Parathyroid adenoma (tissue), 2 donors: ENCODE measurements around the gene PCBP2.
"Not testable (repeated sequence)": the region's sequence is repeated elsewhere in the genome, so short reads cannot be mapped to it uniquely, and the experiment has no call there.

ENCODE experiments used
- H2AFZ ChIP-seq: fragments of 300-600 bp; sonication (generic); one replicate; pipeline ENCODE4 v1.7.0; 2017; ENCODE audit warnings: antibody characterized with exemption, mild to moderate bottlenecking
- H3K27ac ChIP-seq: fragments of 300-600 bp; sonication (generic); one replicate; pipeline ENCODE4 v1.7.0; 2017
- H3K27me3 ChIP-seq: fragments of 300-600 bp; sonication (generic); one replicate; pipeline ENCODE4 v1.7.0; 2017; ENCODE audit warnings: low read length; ENCODE audit not compliant: control insufficient read depth, insufficient read depth
- H3K36me3 ChIP-seq: fragments of 300-600 bp; sonication (generic); one replicate; pipeline ENCODE4 v1.7.0; 2017; ENCODE audit warnings: low read length; ENCODE audit not compliant: control insufficient read depth, insufficient read depth
- H3K4me1 ChIP-seq: fragments of 300-600 bp; sonication (generic); one replicate; pipeline ENCODE4 v1.7.0; 2017; ENCODE audit warnings: control low read depth
- H3K4me2 ChIP-seq: fragments of 300-600 bp; sonication (generic); one replicate; pipeline ENCODE4 v1.7.0; 2017; ENCODE audit warnings: low read length
- H3K4me3 ChIP-seq: fragments of 300-600 bp; sonication (generic); one replicate; pipeline ENCODE4 v1.7.0; 2017; ENCODE audit warnings: low read depth, low read length
- H3K79me2 ChIP-seq: fragments of 300-600 bp; sonication (generic); one replicate; pipeline ENCODE4 v1.7.0; 2017; ENCODE audit warnings: control low read depth
- H3K9ac ChIP-seq: fragments of 300-600 bp; sonication (generic); one replicate; pipeline ENCODE4 v1.7.0; 2017; ENCODE audit warnings: mild to moderate bottlenecking
- H3K9me3 ChIP-seq: fragments of 300-600 bp; sonication (generic); one replicate; pipeline ENCODE4 v1.7.0; 2017; ENCODE audit warnings: low read length; ENCODE audit not compliant: control insufficient read depth
- TF ChIP-seq, protein P1 (sequence below): fragments of 300-600 bp; sonication (generic); IDR thresholded peaks from one replicate; pipeline ENCODE4 v1.7.0; 2017; ENCODE audit warnings: antibody characterized with exemption, mild to moderate bottlenecking
- donor health status: primary hyperparathyroidism.

Gene PCBP2

DNA sequence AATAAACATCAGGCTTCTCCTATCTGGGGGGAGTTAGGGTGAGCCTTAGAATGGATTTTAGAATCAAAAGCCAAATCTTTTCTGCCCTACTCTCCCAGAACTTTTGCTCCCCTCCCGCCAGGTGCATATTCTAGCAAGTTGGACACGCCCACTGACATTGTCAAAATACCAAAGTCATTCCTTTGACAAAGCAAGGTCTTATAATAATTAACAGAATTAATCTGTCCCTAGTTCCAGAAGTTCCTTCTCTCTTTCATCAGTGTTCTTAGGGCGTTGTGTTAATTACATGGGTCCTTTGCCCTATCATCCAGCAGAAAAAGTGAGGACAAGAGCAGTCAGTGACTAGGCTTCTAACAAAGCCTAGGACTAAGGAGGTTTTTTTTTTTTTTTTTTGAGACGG lies 7.9 kb upstream of the PCBP2 start:
- TF ChIP-seq, protein P1, sequence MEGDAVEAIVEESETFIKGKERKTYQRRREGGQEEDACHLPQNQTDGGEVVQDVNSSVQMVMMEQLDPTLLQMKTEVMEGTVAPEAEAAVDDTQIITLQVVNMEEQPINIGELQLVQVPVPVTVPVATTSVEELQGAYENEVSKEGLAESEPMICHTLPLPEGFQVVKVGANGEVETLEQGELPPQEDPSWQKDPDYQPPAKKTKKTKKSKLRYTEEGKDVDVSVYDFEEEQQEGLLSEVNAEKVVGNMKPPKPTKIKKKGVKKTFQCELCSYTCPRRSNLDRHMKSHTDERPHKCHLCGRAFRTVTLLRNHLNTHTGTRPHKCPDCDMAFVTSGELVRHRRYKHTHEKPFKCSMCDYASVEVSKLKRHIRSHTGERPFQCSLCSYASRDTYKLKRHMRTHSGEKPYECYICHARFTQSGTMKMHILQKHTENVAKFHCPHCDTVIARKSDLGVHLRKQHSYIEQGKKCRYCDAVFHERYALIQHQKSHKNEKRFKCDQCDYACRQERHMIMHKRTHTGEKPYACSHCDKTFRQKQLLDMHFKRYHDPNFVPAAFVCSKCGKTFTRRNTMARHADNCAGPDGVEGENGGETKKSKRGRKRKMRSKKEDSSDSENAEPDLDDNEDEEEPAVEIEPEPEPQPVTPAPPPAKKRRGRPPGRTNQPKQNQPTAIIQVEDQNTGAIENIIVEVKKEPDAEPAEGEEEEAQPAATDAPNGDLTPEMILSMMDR, result no peak
- no peaks in the 10 kb centered on the region for H3K9me3 ChIP-seq
- H3K36me3 ChIP-seq, result no peaks in the 10 kb centered on the region
- H3K27me3 ChIP-seq, result no peaks in the 10 kb centered on the region
- H3K27ac ChIP-seq, result no peak overlapping the region
- H3K9ac ChIP-seq, result no peak overlapping the region
- H2AFZ ChIP-seq, result no peak overlapping the region
- H3K79me2 ChIP-seq, result no peaks in the 10 kb centered on the region
- H3K4me1 ChIP-seq, result peaks cover 3% of the 10 kb centered on the region
- no peak overlapping the region for H3K4me3 ChIP-seq
- no peak overlapping the region for H3K4me2 ChIP-seq

DNA sequence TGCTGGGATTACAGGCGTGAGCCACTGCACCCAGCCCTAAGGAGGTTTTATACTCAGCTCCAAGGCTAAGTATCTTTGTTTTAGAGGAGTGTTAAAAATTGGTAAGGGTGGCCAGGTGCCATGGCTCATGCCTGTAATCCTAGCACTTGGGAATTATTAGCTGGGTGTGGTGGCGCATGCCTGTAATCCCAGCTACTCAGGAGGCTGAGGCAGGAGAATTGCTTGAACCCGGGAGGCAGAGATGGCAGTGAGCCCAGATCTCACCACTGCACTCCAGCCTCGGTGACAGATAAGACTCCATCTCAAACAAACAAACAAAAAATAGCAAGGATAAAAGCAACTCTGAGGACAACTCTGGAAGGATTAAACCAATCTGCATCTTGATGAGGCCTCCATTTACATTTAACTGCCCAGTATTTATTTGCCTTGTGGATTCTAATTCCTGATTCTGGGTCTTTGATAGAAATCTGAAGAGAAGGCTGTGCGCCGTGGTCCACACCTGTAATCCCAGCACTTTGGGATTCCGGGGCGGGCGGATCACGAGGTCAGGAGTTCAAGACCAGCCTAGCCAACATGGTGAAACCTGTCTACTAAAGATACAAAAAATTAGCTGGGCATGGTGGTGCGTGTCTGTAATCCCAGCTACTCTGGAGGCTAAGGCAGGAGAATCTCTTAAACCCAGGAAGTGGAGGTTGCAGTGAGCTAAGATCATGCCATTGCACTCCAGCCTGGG lies 7.1 kb upstream of the PCBP2 start:
- H3K79me2 ChIP-seq, H3K4me1 ChIP-seq, H3K27ac ChIP-seq, H3K27me3 ChIP-seq, H2AFZ ChIP-seq, H3K36me3 ChIP-seq, H3K4me2 ChIP-seq, H3K4me3 ChIP-seq, H3K9me3 ChIP-seq, H3K9ac ChIP-seq: not testable (repeated sequence)

DNA sequence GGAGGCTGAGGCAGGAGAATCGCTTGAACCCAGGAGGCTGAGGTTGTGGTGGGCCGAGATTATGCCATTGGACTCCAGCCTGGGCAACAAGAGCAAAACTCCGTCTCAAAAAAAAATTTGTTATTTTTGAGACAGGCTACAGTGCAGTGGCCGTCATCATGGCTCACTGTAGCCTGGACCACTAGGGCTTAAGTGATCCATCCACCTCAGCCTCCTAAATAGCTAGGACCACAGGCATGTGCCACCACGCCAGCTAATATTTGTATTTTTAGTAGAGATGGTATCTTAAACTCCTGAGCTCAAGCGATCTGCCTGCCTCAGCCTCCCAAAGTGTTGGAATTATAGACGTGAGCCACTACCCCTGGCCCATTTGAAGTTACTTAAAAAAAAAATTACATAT lies 966 bp upstream of the PCBP2 start:
- TF ChIP-seq, protein P1, result no peak
- Histone ChIP-seq H3K4me3 (no peak overlapping the region), H3K79me2 (peaks cover 31% of the 10 kb centered on the region), H3K27me3 (no peaks in the 10 kb centered on the region), H3K9ac (no peak overlapping the region), H3K4me2 (no peak overlapping the region), H3K27ac (no peak overlapping the region), H3K9me3 (no peaks in the 10 kb centered on the region), H3K4me1 (peaks cover 17% of the 10 kb centered on the region), H3K36me3 (no peaks in the 10 kb centered on the region), H2AFZ (no peak overlapping the region)

DNA sequence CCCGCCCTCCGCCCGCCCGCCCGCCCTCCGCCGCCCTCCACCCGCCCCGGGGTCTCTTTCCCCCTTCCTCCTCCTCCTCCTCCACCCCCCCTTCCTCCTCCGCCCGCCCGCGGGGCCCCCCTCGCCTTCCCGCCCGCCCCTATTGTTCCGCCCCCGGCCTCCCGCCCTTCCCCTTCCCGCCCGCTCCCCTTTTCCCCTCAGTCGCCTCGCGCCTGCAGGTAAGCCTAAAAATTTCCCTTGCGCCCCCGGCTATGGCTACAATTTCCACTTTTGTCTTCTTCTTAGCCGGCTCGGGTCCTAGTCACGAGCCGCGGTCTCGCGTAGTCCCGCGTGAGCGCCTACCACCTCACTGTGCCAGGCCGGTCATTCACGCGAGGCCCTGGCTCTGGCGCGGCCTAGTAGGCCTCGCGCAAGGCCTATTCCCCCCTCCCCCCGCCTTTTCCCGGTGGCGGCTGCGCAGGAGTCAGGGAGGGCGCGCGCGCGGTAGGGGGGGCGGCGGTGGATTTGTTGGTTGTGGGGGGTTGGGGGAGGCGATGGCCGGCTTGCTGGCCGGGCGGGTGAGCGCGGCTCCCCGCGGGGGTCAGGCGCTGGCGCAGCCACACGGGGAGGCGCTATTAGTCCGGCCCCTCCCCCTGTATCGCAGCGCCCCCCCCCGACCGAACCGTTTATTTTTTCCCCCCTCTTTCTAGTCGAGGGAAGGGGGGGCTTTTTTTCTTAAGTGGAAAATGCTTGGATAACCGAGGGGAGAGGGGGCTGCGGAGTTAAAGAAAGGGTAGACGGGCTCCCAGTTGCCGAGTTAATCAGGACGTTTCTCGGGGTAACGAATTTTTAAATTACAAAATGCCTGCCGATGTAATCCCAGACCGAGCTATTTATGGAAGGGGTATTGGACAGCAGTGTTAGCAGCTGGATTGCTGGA lies 516 bp downstream of the PCBP2 start:
- Histone ChIP-seq H3K27me3 (no peaks in the 10 kb centered on the region), H3K27ac (peak overlapping the region; percentile 95), H3K36me3 (no peaks in the 10 kb centered on the region), H3K9ac (peak overlapping the region; percentile 92), H3K79me2 (peaks cover 34% of the 10 kb centered on the region), H3K4me3 (peak overlapping the region; percentile 92), H3K4me2 (peak overlapping the region; percentile 42), H3K9me3 (no peaks in the 10 kb centered on the region), H3K4me1 (peaks cover 17% of the 10 kb centered on the region), H2AFZ (peak overlapping the region; percentile 53)
- TF ChIP-seq, protein P1, result peak; percentile 51

DNA sequence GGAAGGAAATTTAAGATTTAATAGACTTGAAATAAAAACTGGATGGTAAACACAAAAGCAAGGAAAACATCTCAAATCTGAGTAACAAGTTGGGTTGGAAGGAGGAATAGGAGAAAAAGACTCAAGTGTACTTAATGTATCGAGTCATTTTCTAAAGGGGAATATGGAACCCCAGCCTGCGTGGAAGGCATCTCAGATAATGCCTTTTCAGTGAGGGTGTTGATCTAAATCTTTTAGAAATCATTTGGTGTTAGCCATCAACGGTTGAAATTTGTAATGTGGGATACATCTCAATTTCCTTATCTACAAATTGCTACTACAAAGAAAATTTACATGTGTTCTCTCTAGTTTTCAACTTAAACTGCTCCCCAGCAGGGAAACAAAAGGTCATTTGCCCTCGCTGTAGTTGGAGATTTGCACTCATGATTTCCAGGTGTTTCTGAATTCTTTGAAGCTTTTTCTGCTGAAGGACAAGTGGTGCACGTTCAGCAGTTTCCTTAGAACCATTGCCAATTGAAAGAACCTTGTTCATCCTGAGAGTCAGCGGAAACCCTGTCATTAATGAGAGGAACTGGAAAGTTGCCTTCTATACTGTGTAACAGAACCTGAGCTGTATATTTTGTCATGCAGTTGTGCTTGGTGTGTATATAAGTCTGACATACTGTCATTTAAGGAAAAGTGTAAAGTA lies 2.2 kb downstream of the PCBP2 start:
- Histone ChIP-seq H3K9ac (no peak overlapping the region), H3K4me3 (peak overlapping the region; percentile 92)

More for the DNA sequence above, 2.2 kb downstream of the PCBP2 start:
- Histone ChIP-seq H3K27me3 (no peaks in the 10 kb centered on the region), H3K4me2 (peak overlapping the region; percentile 42), H3K27ac (no peak overlapping the region), H3K79me2 (peaks cover 39% of the 10 kb centered on the region), H3K9me3 (no peaks in the 10 kb centered on the region), H3K4me1 (peaks cover 17% of the 10 kb centered on the region), H3K36me3 (no peaks in the 10 kb centered on the region), H2AFZ (no peak overlapping the region)
- TF ChIP-seq, protein P1, result no peak
